Smooth muscle cell (in vitro differentiated cells): ENCODE data around the gene TMEM175. TPM values are rescaled to one million over a fixed set of nuclear protein-coding genes. Genes with fewer than 3 reads are reported as not detected.

Source experiments
- DNase-seq: peaks from one replicate; lab custom pipeline; 2025; ENCODE audit not compliant: unreplicated experiment; lab: John Stamatoyannopoulos, UW
- H2AFZ ChIP-seq: fragments of 200-600 bp; sonication (generic); 2 replicates; pipeline ENCODE4 v1.6.0; 2016; ENCODE audit warnings: antibody characterized with exemption, low read depth, mild to moderate bottlenecking
- H3F3A ChIP-seq: fragments of 200-600 bp; sonication (generic); 2 replicates; pipeline ENCODE4 v1.6.0; 2017; ENCODE audit warnings: antibody characterized with exemption, low read depth
- H3K27ac ChIP-seq: fragments of 200-600 bp; sonication (generic); 2 replicates; pipeline ENCODE4 v1.5.1; 2016; ENCODE audit warnings: low read depth, mild to moderate bottlenecking
- H3K27me3 ChIP-seq: fragments of 200-600 bp; sonication (generic); 2 replicates; pipeline ENCODE4 v1.6.1; 2016; ENCODE audit warnings: low read depth, mild to moderate bottlenecking
- H3K36me3 ChIP-seq: fragments of 200-600 bp; sonication (generic); 2 replicates; pipeline ENCODE4 v1.5.1; 2016; ENCODE audit warnings: low read depth
- H3K4me1 ChIP-seq: fragments of 200-600 bp; sonication (generic); 2 replicates; pipeline ENCODE4 v1.5.1; 2016; ENCODE audit warnings: low read depth
- H3K4me2 ChIP-seq: fragments of 200-600 bp; sonication (generic); 2 replicates; pipeline ENCODE4 v1.6.0; 2016; ENCODE audit warnings: mild to moderate bottlenecking
- H3K4me3 ChIP-seq: fragments of 200-600 bp; sonication (generic); 2 replicates; pipeline ENCODE4 v1.5.1; 2016; ENCODE audit warnings: mild to moderate bottlenecking
- H3K79me2 ChIP-seq: fragments of 200-600 bp; sonication (generic); 2 replicates; pipeline ENCODE4 v1.6.0; 2016; ENCODE audit warnings: low read depth, mild to moderate bottlenecking
- H3K9ac ChIP-seq: fragments of 200-600 bp; sonication (generic); 2 replicates; pipeline ENCODE4 v1.6.0; 2016; ENCODE audit warnings: low read depth
- H3K9me3 ChIP-seq: fragments of 200-600 bp; sonication (generic); replicated peaks from 2 replicates; pipeline ENCODE4 v1.5.1; 2016; ENCODE audit warnings: low read depth
- H4K20me1 ChIP-seq: fragments of 200-600 bp; sonication (generic); 2 replicates; pipeline ENCODE4 v1.6.0; 2016; ENCODE audit warnings: low read depth
- WGBS: methylation state at CpG from one replicate; pipeline ENCODE4 v1.1.7; 2016; ENCODE audit warnings: low lambda C conversion rate; 5-methylcytosine and 5-hydroxymethylcytosine counted together
- polyA plus RNA-seq: library from polyadenylated mRNA; unstranded; fragments of >200 nt; fragmentation: Nextera tagmentation; extraction: Ambion mirVana; gene quantifications from 2 replicates; pipeline ENCODE4 v1.2.1, GENCODE V29; 2016
- total RNA-seq: library from RNA; depleted of rRNA; stranded (reverse); fragments of >200 nt; gene quantifications from 2 replicates; pipeline ENCODE4 v1.2.3, GENCODE V29; 2014
- TF ChIP-seq, protein P1 (sequence below): fragments of 200-600 bp; sonication (generic); IDR thresholded peaks from 2 replicates; pipeline ENCODE4 v1.5.1; 2017; ENCODE audit warnings: borderline replicate concordance, mild to moderate bottlenecking, antibody characterized with exemption; ENCODE audit not compliant: insufficient read depth, poor library complexity, severe bottlenecking

Gene TMEM175
- total and polyA plus RNA-seq, 2 experiments from 2014 or later = 20.6 to 27.6 TPM

DNA sequence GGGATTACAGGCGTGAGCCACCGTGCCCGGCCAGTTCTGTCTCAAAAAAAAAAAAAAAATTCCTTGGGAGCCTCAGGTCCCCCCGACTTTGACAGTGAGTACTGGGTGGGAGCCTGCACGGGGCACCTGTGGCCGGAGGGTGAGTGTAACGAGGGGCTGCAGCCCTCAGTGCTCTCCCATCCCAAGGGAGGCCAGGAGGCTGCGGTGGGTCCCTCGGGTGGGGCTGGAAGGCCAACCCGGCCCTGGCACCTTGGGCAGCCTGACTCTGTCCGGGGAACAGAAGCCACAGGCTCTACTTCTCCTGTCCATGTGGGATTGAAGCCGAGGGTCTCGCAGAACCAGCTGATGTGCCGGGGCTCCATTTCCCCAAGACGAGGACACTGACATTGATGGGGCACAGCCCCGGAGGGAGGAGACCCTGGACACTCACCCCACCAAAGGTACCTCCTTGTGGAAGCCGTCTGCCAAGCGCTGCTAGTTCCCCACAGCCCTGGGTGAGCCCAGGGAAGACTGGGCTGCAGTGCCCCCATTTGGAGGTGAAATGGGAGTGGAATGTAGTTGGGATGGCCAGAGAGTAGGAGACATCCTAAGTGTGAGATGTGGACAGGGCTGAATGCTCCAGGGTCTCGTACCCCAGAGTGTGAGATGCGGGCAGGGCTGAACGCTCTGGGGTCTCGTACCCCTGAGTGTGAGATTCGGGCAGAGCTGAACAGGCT is 63.2 kb downstream of the TMEM175 start:
- WGBS = 93% methylated on average over 23 of the region's 23 CpGs
- no peak overlapping the region for H3K4me2 ChIP-seq
- H3K27me3 ChIP-seq = peaks cover 45% of the 10 kb centered on the region
- no peaks in the 10 kb centered on the region for H3K36me3 ChIP-seq
- TF ChIP-seq, protein P1, sequence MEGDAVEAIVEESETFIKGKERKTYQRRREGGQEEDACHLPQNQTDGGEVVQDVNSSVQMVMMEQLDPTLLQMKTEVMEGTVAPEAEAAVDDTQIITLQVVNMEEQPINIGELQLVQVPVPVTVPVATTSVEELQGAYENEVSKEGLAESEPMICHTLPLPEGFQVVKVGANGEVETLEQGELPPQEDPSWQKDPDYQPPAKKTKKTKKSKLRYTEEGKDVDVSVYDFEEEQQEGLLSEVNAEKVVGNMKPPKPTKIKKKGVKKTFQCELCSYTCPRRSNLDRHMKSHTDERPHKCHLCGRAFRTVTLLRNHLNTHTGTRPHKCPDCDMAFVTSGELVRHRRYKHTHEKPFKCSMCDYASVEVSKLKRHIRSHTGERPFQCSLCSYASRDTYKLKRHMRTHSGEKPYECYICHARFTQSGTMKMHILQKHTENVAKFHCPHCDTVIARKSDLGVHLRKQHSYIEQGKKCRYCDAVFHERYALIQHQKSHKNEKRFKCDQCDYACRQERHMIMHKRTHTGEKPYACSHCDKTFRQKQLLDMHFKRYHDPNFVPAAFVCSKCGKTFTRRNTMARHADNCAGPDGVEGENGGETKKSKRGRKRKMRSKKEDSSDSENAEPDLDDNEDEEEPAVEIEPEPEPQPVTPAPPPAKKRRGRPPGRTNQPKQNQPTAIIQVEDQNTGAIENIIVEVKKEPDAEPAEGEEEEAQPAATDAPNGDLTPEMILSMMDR = no peak
- H4K20me1 ChIP-seq = peaks cover 33% of the 10 kb centered on the region
- no peak overlapping the region for H3K27ac ChIP-seq
- H3F3A ChIP-seq = no peaks in the 10 kb centered on the region
- H3K4me3 ChIP-seq = no peak overlapping the region
- H3K79me2 ChIP-seq = no peaks in the 10 kb centered on the region
- no peak for DNase-seq
- no peak overlapping the region for H3K9ac ChIP-seq
- peaks cover 3% of the 10 kb centered on the region for H3K4me1 ChIP-seq
- no peaks in the 10 kb centered on the region for H3K9me3 ChIP-seq
- H2AFZ ChIP-seq = no peak overlapping the region

- Histone ChIP-seq H3K4me3 (no peak overlapping the region), H2AFZ (no peak overlapping the region), H3K9me3 (no peaks in the 10 kb centered on the region), H3K4me1 (peaks cover 3% of the 10 kb centered on the region), H4K20me1 (peaks cover 33% of the 10 kb centered on the region), H3F3A (no peaks in the 10 kb centered on the region), H3K79me2 (no peaks in the 10 kb centered on the region), H3K27ac (no peak overlapping the region), H3K36me3 (no peaks in the 10 kb centered on the region), H3K9ac (no peak overlapping the region), H3K4me2 (no peak overlapping the region), H3K27me3 (peaks cover 54% of the 10 kb centered on the region)
- DNase-seq = no peak
- TF ChIP-seq, protein P1 = no peak
- WGBS = 68% methylated on average over 13 of the region's 15 CpGs
Measured at GRCh38 chr4:996030-996996, 64.1 kb downstream of the TMEM175 start.

DNA sequence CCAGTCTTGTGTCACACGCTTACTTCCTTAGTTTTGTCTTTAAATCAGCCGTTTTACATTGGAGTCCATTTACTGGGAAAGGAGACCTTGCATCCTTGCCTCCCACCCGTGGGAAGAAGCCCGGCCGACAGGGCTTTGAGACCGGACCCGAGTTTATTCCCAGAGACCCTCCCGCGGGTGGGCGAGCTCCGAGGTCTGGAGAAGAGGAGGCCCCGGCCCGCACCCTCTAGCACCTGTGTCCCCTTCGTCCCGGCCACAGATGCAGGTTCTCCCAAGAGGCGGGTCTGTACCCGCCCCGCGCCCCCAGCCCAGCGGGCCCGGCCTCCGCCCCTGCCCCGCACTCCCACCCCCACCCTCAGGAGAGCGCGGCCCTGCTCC is 64.7 kb downstream of the TMEM175 start:
- Histone ChIP-seq H3K4me1 (peaks cover 3% of the 10 kb centered on the region), H2AFZ (no peak overlapping the region), H3K9me3 (no peaks in the 10 kb centered on the region), H3K79me2 (no peaks in the 10 kb centered on the region), H3K27me3 (peaks cover 60% of the 10 kb centered on the region), H3F3A (no peaks in the 10 kb centered on the region), H3K9ac (no peak overlapping the region), H3K27ac (no peak overlapping the region), H3K4me2 (peak overlapping the region; percentile 82), H4K20me1 (peaks cover 33% of the 10 kb centered on the region), H3K4me3 (peak overlapping the region; percentile 46), H3K36me3 (no peaks in the 10 kb centered on the region)
- WGBS = 27% methylated on average over 15 of the region's 25 CpGs
- TF ChIP-seq, protein P1 = no peak
- no peak for DNase-seq
